Measurements from ENCODE around the gene ANKRD11.

The ANKRD11 gene

DNA sequence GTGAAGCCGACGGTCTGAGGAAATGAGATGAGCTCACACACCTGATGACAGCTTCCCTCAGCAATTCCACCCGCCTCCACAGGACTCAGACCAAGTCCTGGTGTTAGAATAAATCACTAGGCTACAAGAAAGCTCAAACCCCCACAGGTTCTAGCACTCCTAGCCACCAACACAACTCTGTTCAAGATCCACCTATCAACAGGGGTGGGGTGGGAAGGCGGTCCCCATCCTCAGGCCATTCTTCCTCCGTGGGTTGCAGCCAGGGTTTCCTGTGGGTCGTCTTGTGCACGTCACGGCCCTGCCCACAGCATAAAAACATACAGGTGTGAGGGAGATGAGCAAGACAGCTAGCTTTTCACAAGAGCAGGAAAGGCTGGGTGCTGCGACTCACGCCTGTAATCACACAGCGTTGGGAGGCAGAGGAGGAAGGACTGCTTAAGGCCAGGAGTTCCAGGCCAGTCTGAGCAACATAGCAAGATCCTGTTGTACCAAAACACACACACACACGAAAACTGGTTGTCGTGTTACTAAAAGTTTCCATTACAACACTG lies 81.1 kb downstream of the ANKRD11 start:
- TF ChIP-seq, protein P1, sequence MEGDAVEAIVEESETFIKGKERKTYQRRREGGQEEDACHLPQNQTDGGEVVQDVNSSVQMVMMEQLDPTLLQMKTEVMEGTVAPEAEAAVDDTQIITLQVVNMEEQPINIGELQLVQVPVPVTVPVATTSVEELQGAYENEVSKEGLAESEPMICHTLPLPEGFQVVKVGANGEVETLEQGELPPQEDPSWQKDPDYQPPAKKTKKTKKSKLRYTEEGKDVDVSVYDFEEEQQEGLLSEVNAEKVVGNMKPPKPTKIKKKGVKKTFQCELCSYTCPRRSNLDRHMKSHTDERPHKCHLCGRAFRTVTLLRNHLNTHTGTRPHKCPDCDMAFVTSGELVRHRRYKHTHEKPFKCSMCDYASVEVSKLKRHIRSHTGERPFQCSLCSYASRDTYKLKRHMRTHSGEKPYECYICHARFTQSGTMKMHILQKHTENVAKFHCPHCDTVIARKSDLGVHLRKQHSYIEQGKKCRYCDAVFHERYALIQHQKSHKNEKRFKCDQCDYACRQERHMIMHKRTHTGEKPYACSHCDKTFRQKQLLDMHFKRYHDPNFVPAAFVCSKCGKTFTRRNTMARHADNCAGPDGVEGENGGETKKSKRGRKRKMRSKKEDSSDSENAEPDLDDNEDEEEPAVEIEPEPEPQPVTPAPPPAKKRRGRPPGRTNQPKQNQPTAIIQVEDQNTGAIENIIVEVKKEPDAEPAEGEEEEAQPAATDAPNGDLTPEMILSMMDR (IDR thresholded peaks at IDR 0.05; ENCODE audit: low read depth, low read length) = no peak
- in situ Hi-C loops (cut with HindIII; ENCODE audit: low sequenced_read_pairs) = no loop called here
- DNase-seq (ENCODE audit: low read depth, low spot score) = no peak
- no peak overlapping the region for H3K4me3 ChIP-seq (ENCODE audit: low read depth, low read length)

DNA sequence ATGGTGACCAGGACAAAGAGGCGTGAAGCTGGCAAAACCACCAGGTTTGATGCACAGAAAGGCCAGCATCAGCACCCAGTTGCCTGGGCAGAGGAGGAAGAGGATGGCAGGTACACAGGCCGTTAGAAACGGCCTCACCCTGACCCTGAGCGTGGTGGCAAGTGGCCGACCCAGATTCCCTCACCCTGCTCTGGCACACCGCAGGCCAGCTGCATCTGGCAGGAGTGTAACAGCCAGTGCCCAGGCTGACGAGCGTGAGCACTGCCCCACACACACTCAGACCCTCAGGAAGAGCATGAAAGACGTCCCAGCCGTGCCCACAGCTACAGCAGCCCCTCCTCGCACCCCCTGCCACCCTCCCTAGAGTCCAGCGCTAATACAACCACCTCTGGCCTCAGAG lies 82.0 kb downstream of the ANKRD11 start:
- H3K4me3 ChIP-seq (ENCODE audit: low read depth, low read length) = no peak overlapping the region
- in situ Hi-C loops (cut with HindIII; ENCODE audit: low sequenced_read_pairs) = no loop called here
- no peak for DNase-seq (ENCODE audit: low read depth, low spot score)
- TF ChIP-seq, protein P1 (IDR thresholded peaks at IDR 0.05; ENCODE audit: low read depth, low read length) = no peak

DNA sequence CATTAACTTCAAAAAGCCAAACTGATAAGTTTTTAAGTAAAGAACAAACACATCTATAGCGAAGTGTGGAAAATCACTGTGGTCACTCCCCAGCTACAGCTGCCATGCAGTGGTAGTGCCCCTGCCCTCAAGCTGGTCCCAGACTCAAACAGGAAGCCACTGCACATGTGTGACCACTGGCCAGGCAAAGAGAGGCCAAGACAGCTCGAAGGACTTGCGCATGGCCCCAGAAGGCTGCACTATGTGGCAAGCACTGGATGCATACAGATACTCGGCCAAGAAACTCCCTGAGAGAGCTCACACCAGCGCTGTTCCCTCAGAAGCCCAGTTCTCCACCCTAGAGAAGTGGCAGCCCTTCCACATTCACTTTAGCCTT lies 82.4 kb downstream of the ANKRD11 start:
- DNase-seq (ENCODE audit: low read depth, low spot score) = no peak
- in situ Hi-C loops (cut with HindIII; ENCODE audit: low sequenced_read_pairs) = no loop called here
- no peak overlapping the region for H3K4me3 ChIP-seq (ENCODE audit: low read depth, low read length)
- TF ChIP-seq, protein P1 (IDR thresholded peaks at IDR 0.05; ENCODE audit: low read depth, low read length) = no peak

DNA sequence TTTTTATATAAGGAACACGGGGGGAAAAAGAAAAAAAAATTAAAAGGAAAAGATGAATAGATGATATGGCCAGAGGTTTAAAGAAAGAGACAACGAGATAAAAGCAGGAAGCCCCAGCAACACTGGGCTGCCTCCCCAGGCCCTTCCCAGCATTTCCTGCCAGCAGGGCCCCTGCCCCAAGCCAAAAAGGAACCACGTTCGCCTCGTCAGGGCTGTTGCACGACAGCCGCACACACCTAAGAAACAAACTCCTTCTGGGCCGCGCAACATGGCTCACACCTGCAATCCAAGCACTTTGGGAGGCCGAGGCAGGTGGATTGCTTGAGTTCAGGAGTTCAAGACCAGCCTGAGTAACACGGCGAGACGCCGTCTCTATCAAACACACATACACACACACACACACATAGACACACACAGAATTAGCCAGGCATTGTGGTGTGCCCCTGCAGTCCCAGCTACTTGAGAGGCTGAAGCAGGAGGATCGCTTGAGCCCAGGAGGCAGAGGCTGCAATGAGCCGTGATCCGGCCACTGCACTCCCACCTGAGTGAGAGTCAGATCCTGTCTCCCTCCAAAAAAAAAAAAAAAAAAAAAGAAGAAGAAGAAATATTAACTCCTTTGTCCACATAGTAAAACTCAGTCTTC lies 83.0 kb downstream of the ANKRD11 start:
- in situ Hi-C loops (cut with HindIII; ENCODE audit: low sequenced_read_pairs) = no loop called here

DNA sequence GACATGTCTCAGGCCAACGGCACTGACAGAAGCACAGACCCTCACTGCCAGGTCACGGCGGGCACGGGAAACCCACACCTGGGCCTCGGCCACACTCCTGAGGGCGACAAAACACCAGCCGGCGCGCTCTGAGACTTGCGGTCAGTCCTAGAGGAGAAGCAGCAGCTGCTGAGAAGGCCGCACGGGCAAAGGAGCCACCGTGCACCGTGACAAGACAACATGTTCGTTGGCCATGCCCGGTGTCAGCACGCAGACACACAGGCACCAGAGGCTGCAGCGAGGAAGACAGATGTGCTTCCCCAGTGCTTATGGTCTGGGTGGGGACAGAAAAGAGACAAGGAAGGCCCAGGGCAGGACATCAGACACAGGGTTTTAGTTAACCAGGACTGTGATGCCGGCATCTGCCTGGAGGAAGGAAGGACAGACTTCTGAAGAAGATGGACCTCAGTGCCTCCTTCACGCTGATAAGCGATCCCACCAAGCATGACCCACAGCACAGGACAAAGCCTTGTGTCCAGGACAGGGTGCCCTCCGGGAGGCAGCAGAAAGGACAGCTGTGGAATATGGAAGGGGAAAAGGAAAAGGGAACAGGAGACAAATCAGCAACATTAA lies 84.0 kb downstream of the ANKRD11 start:
- H3K4me3 ChIP-seq (ENCODE audit: low read depth, low read length) = no peak overlapping the region
- DNase-seq (ENCODE audit: low read depth, low spot score) = no peak
- TF ChIP-seq, protein P1 (IDR thresholded peaks at IDR 0.05; ENCODE audit: low read depth, low read length) = no peak
- in situ Hi-C loops (cut with HindIII; ENCODE audit: low sequenced_read_pairs) = no loop called here

More for the DNA sequence above, 83.0 kb downstream of the ANKRD11 start:
- TF ChIP-seq, protein P1 (IDR thresholded peaks at IDR 0.05; ENCODE audit: low read depth, low read length) = no peak
- H3K4me3 ChIP-seq (ENCODE audit: low read depth, low read length) = no peak overlapping the region
- no peak for DNase-seq (ENCODE audit: low read depth, low spot score)

DNA sequence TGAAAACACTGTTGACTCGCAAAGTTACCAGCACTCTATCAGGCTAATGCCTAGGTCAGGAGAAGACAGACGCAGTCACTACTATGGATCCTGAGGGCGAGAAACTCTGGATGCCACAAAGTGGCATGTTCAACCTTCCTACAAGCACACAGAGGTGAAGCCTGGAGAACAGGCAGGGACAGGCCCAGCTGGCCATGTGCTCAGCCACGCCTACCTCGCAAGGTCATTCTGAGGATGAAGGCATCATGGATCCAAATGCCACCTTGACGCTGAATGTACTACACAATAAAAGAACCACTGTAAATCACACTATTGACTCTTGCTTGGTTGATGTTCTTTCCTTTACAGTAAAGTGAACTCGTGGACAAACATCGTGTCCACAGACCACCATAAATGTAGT lies 85.8 kb downstream of the ANKRD11 start:
- TF ChIP-seq, protein P1 (IDR thresholded peaks at IDR 0.05; ENCODE audit: low read depth, low read length) = no peak
- H3K4me3 ChIP-seq (ENCODE audit: low read depth, low read length) = no peak overlapping the region
- in situ Hi-C loops (cut with HindIII; ENCODE audit: low sequenced_read_pairs) = no loop called here
- no peak for DNase-seq (ENCODE audit: low read depth, low spot score)

All from astrocyte of the spinal cord (primary cell).